HepG2 (cell line): Measurements from ENCODE around the gene NCOR2. TPM values are rescaled to one million over a fixed set of nuclear protein-coding genes. Genes with fewer than 3 reads are reported as not detected.

Experiments
- ATF3 ChIP-seq: sonication (generic); formaldehyde crosslinking; IDR thresholded peaks from 2 replicates; pipeline ENCODE4 v1.4.0; 2020; ENCODE audit warnings: missing genetic modification reagents
- DMAP1 ChIP-seq: IDR thresholded peaks from 2 replicates; pipeline ENCODE4 v1.6.1; 2016
- DPF2 ChIP-seq: sonication (generic); formaldehyde crosslinking; IDR thresholded peaks from 2 replicates; pipeline ENCODE4 v1.4.0; 2020; ENCODE audit warnings: mild to moderate bottlenecking, low read depth, missing genetic modification reagents, borderline replicate concordance
- GABPB1 ChIP-seq: IDR thresholded peaks from 2 replicates; pipeline ENCODE4 v1.6.1; 2016; ENCODE audit warnings: mild to moderate bottlenecking, missing genetic modification reagents, moderate library complexity, missing compliant biosample characterization
- GPBP1L1 ChIP-seq: sonication (generic); formaldehyde crosslinking; IDR thresholded peaks from 2 replicates; pipeline ENCODE4 v1.5.0; 2020; ENCODE audit warnings: mild to moderate bottlenecking, missing genetic modification reagents
- HOMEZ ChIP-seq: IDR thresholded peaks from 2 replicates; pipeline ENCODE4 v1.6.1; 2016; ENCODE audit warnings: low read depth
- ISX ChIP-seq: sonication (generic); formaldehyde crosslinking; conservative IDR thresholded peaks from 2 replicates; pipeline ENCODE4 v1.5.0; 2020; ENCODE audit warnings: missing genetic modification reagents
- KDM3A ChIP-seq: IDR thresholded peaks from 2 replicates; pipeline ENCODE4 v1.6.1; 2018; ENCODE audit warnings: low read depth, missing compliant biosample characterization
- MATR3 ChIP-seq: sonication (generic); formaldehyde crosslinking; IDR thresholded peaks from 2 replicates; pipeline ENCODE4 v1.4.0; 2020; ENCODE audit warnings: missing genetic modification reagents
- MEIS1 ChIP-seq: sonication (generic); formaldehyde crosslinking; IDR thresholded peaks from 2 replicates; pipeline ENCODE4 v1.9.0; 2021; ENCODE audit warnings: mild to moderate bottlenecking, missing genetic modification reagents, moderate library complexity, borderline replicate concordance
- NCOR1 ChIP-seq: fragments of 200-600 bp; sonication (generic); IDR thresholded peaks from 2 replicates; pipeline ENCODE4 v1.7.0; 2017; ENCODE audit warnings: antibody characterized with exemption, low read length, borderline replicate concordance
- NFKB2 ChIP-seq: sonication (generic); formaldehyde crosslinking; IDR thresholded peaks from 2 replicates; pipeline ENCODE4 v1.4.0; 2020; ENCODE audit warnings: missing genetic modification reagents, borderline replicate concordance
- NRL ChIP-seq: sonication (generic); formaldehyde crosslinking; IDR thresholded peaks from 2 replicates; pipeline ENCODE4 v1.5.0; 2020; ENCODE audit warnings: missing genetic modification reagents, mild to moderate bottlenecking, moderate library complexity, borderline replicate concordance
- RXRB ChIP-seq: IDR thresholded peaks from 2 replicates; pipeline ENCODE4 v1.6.1; 2016; ENCODE audit warnings: borderline replicate concordance, missing genetic modification reagents, missing compliant biosample characterization
- SNAI1 ChIP-seq: sonication (generic); formaldehyde crosslinking; IDR thresholded peaks from 2 replicates; pipeline ENCODE4 v1.5.0; 2020; ENCODE audit warnings: mild to moderate bottlenecking, missing genetic modification reagents, borderline replicate concordance
- STAT6 ChIP-seq: sonication (generic); formaldehyde crosslinking; IDR thresholded peaks from 2 replicates; pipeline ENCODE4 v1.4.0; 2020; ENCODE audit warnings: missing genetic modification reagents, mild to moderate bottlenecking, borderline replicate concordance
- ZNF18 ChIP-seq: sonication (generic); formaldehyde crosslinking; IDR thresholded peaks from 2 replicates; pipeline ENCODE4 v1.8.0; 2022; ENCODE audit warnings: mild to moderate bottlenecking, missing genetic modification reagents; ENCODE audit not compliant: insufficient replicate concordance
- ZNF343 ChIP-seq: sonication (generic); formaldehyde crosslinking; IDR thresholded peaks from 2 replicates; pipeline ENCODE4 v1.4.0; 2020; ENCODE audit warnings: mild to moderate bottlenecking, missing genetic modification reagents
- ZNF570 ChIP-seq: sonication (generic); formaldehyde crosslinking; IDR thresholded peaks from 2 replicates; pipeline ENCODE4 v1.4.0; 2020; ENCODE audit warnings: mild to moderate bottlenecking, missing genetic modification reagents, borderline replicate concordance
- ZNF746 ChIP-seq: sonication (generic); formaldehyde crosslinking; IDR thresholded peaks from 2 replicates; pipeline ENCODE4 v1.8.0; 2022; ENCODE audit warnings: mild to moderate bottlenecking, missing genetic modification reagents
- ZSCAN25 ChIP-seq: sonication (generic); formaldehyde crosslinking; IDR thresholded peaks from 2 replicates; pipeline ENCODE4 v1.8.0; 2022; ENCODE audit warnings: mild to moderate bottlenecking, missing genetic modification reagents
- polyA plus RNA-seq, 8 experiments: library from polyadenylated mRNA; depleted of rRNA in 3 of 8; stranded (reverse) in 7 of 8; unstranded in 1 of 8; fragments of >200 nt; fragmentation: Illumina TruSeq in 4 of 8; extraction: Trizol in 4 of 8; gene quantifications; 2 replicates each; pipeline versions ENCODE4 v1.2.1 to v1.2.3, GENCODE V29; 2011 to 2016; ENCODE audit warnings: low read depth in 4 of 8, missing spikeins in 1 of 8, mixed read lengths in 1 of 8; ENCODE audit not compliant: insufficient read depth in 1 of 8
- total RNA-seq, 5 experiments: library from RNA; depleted of rRNA; stranded (reverse); fragments of >200 nt; fragmentation: Illumina TruSeq; extraction: Trizol; gene quantifications; 2 replicates each; pipeline ENCODE4 v1.2.3, GENCODE V29; 2016; ENCODE audit warnings: low read depth in 1 of 5

The NCOR2 gene
- total and polyA plus RNA-seq, 2 of the 13 experiments (the other 11 are each of a cell fraction or from before 2014, with no cell fraction given) = 4.5 to 5.7 TPM

GRCh38 chr12:124609041-124609989, 41.9 kb upstream of the NCOR2 start (continued):
- TF ChIP-seq GABPB1 (CRISPR knock-in tag) = peak; percentile 73
- TF ChIP-seq NRL (CRISPR knock-in tag) = no peak
- no peak for TF ChIP-seq ZNF18 (CRISPR knock-in tag)
- peak; percentile 35; the same call in 1 of the 2 replicates for TF ChIP-seq DPF2
- TF ChIP-seq SNAI1 = no peak
- 0 out of 2 replicates have a peak, but pooled peaks have one; percentile 49 for TF ChIP-seq ZSCAN25 (CRISPR knock-in tag)
- TF ChIP-seq ZNF570 (CRISPR knock-in tag) = no peak
- TF ChIP-seq MATR3 (CRISPR knock-in tag) = no peak
- TF ChIP-seq HOMEZ (CRISPR knock-in tag) = no peak
- TF ChIP-seq RXRB (CRISPR knock-in tag) = peak; percentile 72
- TF ChIP-seq GPBP1L1 (CRISPR knock-in tag) = no peak
- TF ChIP-seq KDM3A = peak; percentile 71; the same call in 1 of the 2 replicates
- TF ChIP-seq MEIS1 (CRISPR knock-in tag) = 0 out of 2 replicates have a peak, but pooled peaks have one; percentile 33
- TF ChIP-seq DMAP1 (CRISPR knock-in tag) = no peak
- TF ChIP-seq ZNF746 (CRISPR knock-in tag) = peak; percentile 37; the same call in 1 of the 2 replicates
- TF ChIP-seq STAT6 (CRISPR knock-in tag) = no peak
- no peak for TF ChIP-seq NCOR1
- TF ChIP-seq ZNF343 (CRISPR knock-in tag) = no peak
- no peak for TF ChIP-seq ISX (CRISPR knock-in tag)
- TF ChIP-seq NFKB2 (CRISPR knock-in tag) = peak; percentile 37; the same call in 1 of the 2 replicates
- no peak for TF ChIP-seq ATF3 (CRISPR knock-in tag)
